EH (cell line): ENCODE data around the gene ADARB2.
"Not testable (repeated sequence)": the region's sequence is repeated elsewhere in the genome, so short reads cannot be mapped to it uniquely, and the experiment has no call there.

Experiments used
- DNase-seq: peaks from one replicate; pipeline ENCODE4 v3.0.0-alpha.2; 2015; ENCODE audit warnings: low read depth

ADARB2 gene

GRCh38 chr10:1548146-1548545 lies 189.2 kb downstream of the ADARB2 start:
- no peak for DNase-seq

DNA sequence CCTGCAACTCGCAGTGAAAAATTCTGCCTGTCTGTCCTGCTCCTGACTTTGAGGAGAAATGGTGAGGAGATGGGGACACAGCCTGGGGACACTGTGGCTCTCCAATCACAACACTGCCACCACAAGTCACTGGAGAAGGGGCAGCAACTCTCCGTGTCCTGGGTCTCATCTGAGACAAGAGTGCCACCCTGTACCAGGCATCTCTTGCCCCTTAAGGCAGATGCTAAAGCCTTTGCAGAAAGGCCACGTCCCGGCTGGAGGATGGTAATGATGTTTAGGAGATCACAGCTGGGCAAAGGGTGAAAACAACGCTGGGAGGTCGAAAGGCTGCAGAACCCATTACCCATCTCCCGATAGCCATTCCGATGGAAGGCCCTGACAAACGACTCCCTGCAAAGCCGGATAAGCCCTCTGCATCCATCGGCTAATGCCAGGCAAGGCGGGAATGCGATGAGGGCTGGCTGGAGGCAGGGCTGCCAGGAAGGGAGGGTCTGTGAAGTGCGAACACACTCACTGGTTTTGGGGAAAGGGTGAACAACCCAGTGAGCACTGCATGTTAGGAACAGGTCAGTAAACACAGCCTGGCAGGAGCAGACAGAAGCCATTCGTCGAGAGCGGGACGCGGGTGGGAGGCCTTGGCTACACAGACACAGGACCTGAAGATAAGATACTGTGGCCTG lies 190.8 kb downstream of the ADARB2 start:
- DNase-seq = no peak

GRCh38 chr10:1545524-1545923 lies 191.8 kb downstream of the ADARB2 start:
- no peak for DNase-seq

DNA sequence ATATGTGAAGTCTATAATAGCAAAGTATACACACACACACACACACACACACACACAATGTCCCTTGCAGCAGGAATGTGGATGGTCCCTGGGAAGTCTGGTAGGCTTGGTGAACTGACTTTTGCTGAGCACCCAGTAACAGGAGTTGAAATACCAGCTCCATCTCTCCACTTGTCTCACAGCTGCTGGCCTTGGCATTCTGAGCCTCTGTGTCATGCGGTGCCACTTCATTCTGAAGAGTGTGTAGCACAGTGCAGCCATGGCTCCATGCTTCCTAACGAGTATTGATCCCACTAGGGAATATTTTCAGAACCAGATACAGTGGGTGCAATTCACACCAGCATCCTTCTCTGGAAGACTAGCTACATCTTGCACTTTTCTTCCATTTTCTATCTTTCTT lies 192.4 kb downstream of the ADARB2 start:
- no peak for DNase-seq

- no peak for DNase-seq
These were observed 193.1 kb downstream of the ADARB2 start for GRCh38 chr10:1544209-1544673.

DNA sequence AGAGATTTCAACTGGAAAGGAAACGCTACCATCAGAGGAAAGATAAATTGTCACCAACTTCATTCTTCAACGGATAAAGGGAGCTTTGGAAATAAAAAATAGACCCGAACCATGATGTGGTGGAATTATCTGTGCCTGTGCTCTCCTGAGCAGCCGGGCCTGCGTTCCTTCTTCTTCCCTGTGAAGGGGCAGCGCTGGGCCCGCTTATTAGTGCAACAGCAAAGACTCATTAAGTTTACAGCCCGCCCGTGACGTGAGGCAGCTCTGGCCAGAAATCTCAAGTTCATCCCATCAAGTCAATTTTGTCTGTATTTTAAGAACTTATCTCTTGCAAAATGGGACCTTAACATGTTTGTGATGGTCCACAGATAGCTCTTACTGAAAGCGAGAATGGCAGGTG lies 193.7 kb downstream of the ADARB2 start:
- DNase-seq = no peak

DNA sequence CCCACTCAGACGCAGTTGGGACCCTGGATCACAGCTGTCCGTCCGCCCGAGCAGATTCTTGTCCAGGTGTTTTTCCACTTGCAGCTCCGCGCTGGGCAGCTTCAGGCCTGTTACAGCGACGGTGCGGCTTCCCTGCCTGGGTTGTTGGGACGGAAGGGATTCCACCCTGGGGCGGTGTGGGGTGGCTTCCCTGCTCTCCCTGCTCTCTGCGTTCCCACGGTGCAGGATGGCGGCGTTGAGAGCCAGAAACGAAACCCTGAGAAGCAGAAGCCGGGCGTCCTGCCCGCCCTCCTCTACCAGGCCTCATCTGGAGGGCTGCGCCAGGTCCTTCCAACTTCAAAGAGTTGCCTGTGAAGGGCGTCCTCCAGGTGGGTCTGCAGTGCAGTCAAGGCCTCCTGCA lies 194.4 kb downstream of the ADARB2 start:
- DNase-seq = no peak

GRCh38 chr10:1540144-1540543 lies 197.2 kb downstream of the ADARB2 start:
- DNase-seq = no peak

GRCh38 chr10:1539216-1539615 lies 198.1 kb downstream of the ADARB2 start:
- DNase-seq = no peak

DNA sequence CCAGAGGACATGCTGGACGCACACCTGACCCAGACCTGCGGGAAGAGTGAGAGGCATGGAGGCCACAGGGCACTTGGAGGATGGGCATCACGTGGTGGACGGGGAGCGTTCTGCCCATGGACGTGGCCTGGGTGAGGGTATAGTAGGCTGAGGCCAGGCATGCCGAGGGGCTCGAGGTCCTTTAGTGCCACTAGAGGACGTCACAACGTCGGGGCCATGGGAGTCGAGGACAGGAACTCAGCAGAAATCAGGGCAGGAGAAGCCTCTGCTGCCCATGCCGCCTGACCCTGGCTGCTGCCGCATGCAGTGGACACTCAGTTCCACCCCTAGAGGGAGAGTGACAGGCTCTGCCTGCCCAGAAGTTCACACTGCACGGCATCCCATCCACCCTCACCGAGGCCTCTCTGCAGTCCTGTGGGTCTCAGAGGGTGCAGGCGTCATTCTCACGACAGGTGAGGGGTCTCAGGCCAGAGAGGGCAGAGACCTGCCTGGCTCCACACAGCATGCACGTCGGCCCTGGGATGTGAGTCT lies 198.7 kb downstream of the ADARB2 start:
- DNase-seq = no peak

GRCh38 chr10:1538121-1538520 lies 199.2 kb downstream of the ADARB2 start:
- DNase-seq = no peak

GRCh38 chr10:1537449-1537848 lies 199.9 kb downstream of the ADARB2 start:
- not testable (repeated sequence) for DNase-seq

- DNase-seq = no peak
These were observed 201.0 kb downstream of the ADARB2 start for GRCh38 chr10:1536341-1536740.

GRCh38 chr10:1535301-1535965 lies 201.9 kb downstream of the ADARB2 start:
- no peak for DNase-seq

DNA sequence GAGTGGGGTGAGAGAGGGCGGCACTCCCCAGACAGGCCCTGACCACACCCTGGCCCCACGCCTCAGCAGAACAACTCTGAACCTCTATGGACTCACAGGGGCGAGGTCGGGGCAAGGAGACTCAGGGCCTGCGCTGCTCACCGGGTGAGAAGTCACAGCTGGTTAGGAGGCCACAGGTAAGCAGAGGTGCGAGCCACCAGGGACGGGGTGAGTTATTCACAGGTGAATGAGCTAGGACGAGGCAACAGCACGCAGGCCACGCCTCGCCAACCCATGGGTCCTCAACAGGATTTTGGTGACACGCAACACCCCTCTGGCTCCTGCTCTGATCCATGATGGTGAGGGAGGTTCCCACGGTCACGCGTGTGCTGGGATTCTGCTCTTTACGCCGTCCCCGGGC lies 202.5 kb downstream of the ADARB2 start:
- no peak for DNase-seq

DNA sequence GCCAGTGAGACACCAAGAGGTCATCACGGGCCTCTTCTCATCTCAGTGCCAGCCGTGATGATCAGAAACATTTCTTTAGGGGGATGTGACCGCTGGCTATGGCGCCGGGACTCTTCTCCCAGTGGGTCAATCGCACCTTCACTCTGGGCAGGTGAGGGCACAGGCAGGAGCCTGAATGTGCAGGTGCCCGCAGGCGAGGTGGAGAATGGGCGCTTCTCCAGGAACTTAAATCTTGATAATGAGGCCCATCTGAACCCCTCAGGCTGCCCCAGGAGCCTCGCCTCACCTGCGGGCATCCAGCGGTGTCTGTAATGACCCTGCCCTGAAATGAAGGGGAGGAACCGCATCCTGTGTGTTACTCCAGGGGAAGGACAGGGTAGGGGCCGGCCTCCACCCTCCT lies 204.7 kb downstream of the ADARB2 start:
- DNase-seq = no peak

GRCh38 chr10:1531883-1532597 lies 205.3 kb downstream of the ADARB2 start:
- no peak for DNase-seq

- no peak for DNase-seq
These were observed 206.3 kb downstream of the ADARB2 start for GRCh38 chr10:1530871-1531517.

- no peak for DNase-seq
These were observed 207.4 kb downstream of the ADARB2 start for GRCh38 chr10:1529806-1530413.

GRCh38 chr10:1527951-1528350 lies 209.4 kb downstream of the ADARB2 start:
- no peak for DNase-seq

GRCh38 chr10:1526436-1527055 lies 210.8 kb downstream of the ADARB2 start:
- no peak for DNase-seq
